Calu3 (cell line): ENCODE results near the gene KRTAP10-10. TPM values are rescaled to one million over a fixed set of nuclear protein-coding genes. Genes with fewer than 3 reads are reported as not detected.
"Not testable (repeated sequence)": the region's sequence is repeated elsewhere in the genome, so short reads cannot be mapped to it uniquely, and the experiment has no call there.

ENCODE experiments used
- BruUV-seq: library from RNA; stranded (reverse); fragments of 400-500 nt; replicated peaks from 2 replicates; lab custom pipeline; 2021; lab: Mats Ljungman, UMichigan
- CTCF ChIA-PET: fragments of 300-600 bp; sonication (Branson Sonifier 250); formaldehyde crosslinking; loops from one replicate; lab custom pipeline; 2022; ENCODE audit warnings: antibody characterized with exemption; lab: Charles Lee
- DNase-seq: peaks from one replicate; pipeline ENCODE4 v3.0.0; 2022
- H3K27ac Mint-ChIP-seq: one replicate; pipeline ENCODE4 v1.8.0; 2022; ENCODE audit warnings: mixed read lengths; ENCODE audit not compliant: unreplicated experiment
- H3K27me3 Mint-ChIP-seq: one replicate; pipeline ENCODE4 v1.8.0; 2022; ENCODE audit warnings: mixed read lengths; ENCODE audit not compliant: unreplicated experiment
- H3K36me3 Mint-ChIP-seq: one replicate; pipeline ENCODE4 v1.8.0; 2022; ENCODE audit warnings: mild to moderate bottlenecking, moderate library complexity, mixed read lengths; ENCODE audit not compliant: insufficient read depth, unreplicated experiment
- H3K4me1 Mint-ChIP-seq: one replicate; pipeline ENCODE4 v1.8.0; 2022; ENCODE audit warnings: mild to moderate bottlenecking, low read depth, mixed read lengths; ENCODE audit not compliant: unreplicated experiment
- H3K4me3 Mint-ChIP-seq: one replicate; pipeline ENCODE4 v1.8.0; 2022; ENCODE audit warnings: mild to moderate bottlenecking, low read depth, moderate library complexity, mixed read lengths; ENCODE audit not compliant: unreplicated experiment
- H3K9me3 Mint-ChIP-seq: one replicate; pipeline ENCODE4 v1.8.0; 2022; ENCODE audit warnings: low read depth, mixed read lengths; ENCODE audit not compliant: unreplicated experiment
- intact Hi-C: fragments of 100-400 bp; cut with micrococcal nuclease; formaldehyde crosslinking; loops from one replicate; pipeline ENCODE4 v1.10.0; 2022; ENCODE audit not compliant: unreplicated experiment
- total RNA-seq: library from RNA; stranded (reverse); gene quantifications from 2 replicates; pipeline ENCODE4 v1.2.3, GENCODE V29; 2022
- TF ChIP-seq, protein P1 (sequence below): fragments of 200-600 bp; IDR thresholded peaks from one replicate; pipeline ENCODE4 v1.8.0; 2022; ENCODE audit warnings: antibody characterized with exemption; ENCODE audit not compliant: unreplicated experiment

The KRTAP10-10 gene
- total RNA-seq, 1 experiment from 2014 or later, result not detected

DNA sequence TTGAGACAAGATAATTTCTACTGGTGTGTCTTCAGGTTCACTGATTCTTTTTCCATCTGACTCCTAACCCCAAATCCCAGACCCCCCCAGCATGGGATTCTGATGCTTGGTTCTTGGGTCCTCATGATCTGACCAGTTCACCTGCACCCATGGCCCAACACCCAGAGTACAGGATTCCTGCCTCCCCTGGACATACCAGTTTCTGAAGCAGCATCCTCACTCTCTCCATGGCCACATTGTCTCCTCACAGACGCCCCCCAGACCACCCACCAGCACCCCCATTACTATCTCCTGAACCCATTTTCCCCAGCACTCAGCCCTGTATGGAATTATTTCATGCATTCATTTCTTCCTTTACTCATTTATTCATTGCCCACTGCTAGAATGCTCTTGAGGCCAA lies 19.7 kb downstream of the KRTAP10-10 start:
- TF ChIP-seq, protein P1, sequence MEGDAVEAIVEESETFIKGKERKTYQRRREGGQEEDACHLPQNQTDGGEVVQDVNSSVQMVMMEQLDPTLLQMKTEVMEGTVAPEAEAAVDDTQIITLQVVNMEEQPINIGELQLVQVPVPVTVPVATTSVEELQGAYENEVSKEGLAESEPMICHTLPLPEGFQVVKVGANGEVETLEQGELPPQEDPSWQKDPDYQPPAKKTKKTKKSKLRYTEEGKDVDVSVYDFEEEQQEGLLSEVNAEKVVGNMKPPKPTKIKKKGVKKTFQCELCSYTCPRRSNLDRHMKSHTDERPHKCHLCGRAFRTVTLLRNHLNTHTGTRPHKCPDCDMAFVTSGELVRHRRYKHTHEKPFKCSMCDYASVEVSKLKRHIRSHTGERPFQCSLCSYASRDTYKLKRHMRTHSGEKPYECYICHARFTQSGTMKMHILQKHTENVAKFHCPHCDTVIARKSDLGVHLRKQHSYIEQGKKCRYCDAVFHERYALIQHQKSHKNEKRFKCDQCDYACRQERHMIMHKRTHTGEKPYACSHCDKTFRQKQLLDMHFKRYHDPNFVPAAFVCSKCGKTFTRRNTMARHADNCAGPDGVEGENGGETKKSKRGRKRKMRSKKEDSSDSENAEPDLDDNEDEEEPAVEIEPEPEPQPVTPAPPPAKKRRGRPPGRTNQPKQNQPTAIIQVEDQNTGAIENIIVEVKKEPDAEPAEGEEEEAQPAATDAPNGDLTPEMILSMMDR, result no peak
- no peak overlapping the region for H3K4me3 Mint-ChIP-seq
- peaks cover 85% of the 10 kb centered on the region for H3K27me3 Mint-ChIP-seq
- DNase-seq, result no peak
- CTCF ChIA-PET, result no interaction called here
- no peak overlapping the region for H3K27ac Mint-ChIP-seq
- peaks cover 3% of the 10 kb centered on the region for H3K36me3 Mint-ChIP-seq
- intact Hi-C loops, result no loop called here
- BruUV-seq, result no TSS peak
- H3K9me3 Mint-ChIP-seq, result peaks cover 2% of the 10 kb centered on the region
- no peaks in the 10 kb centered on the region for H3K4me1 Mint-ChIP-seq

- Mint-ChIP-seq H3K36me3 (peaks cover 3% of the 10 kb centered on the region), H3K4me1 (no peaks in the 10 kb centered on the region), H3K27me3 (peaks cover 89% of the 10 kb centered on the region), H3K4me3 (no peak within 1 kb of the TSS), H3K9me3 (peaks cover 2% of the 10 kb centered on the region), H3K27ac (no peak within 1 kb of the TSS)
- CTCF ChIA-PET, result no interaction called here
- intact Hi-C loops, result no loop called here
- no TSS peak for BruUV-seq
- TF ChIP-seq, protein P1, result no peak
- no peak for DNase-seq
Measured at GRCh38 chr21:44657635-44658540, 20.7 kb downstream of the KRTAP10-10 start, which contains the start of gene KRTAP12-3. KRTAP12-3 (plus strand) TSS chr21:44657932; CDS start chr21:44657980, 48 bp downstream.

DNA sequence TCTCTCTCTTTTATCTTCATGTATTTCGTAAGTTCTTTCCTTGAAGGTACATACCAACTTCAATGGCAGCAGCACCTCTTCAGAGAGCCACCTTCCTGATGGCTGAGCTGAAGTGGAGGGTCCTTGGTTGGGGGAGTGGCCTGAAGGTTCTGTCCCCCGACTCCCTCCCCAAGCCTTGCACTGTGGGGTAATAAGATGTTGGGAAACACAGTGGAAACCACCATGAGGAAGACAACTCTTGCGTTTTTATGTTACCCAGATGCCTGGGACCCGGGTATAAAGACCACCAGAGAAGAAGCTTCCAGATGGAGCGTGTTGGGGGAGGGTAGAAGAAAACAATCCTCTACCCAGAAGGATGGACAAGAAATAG lies 21.4 kb downstream of the KRTAP10-10 start:
- peaks cover 3% of the 10 kb centered on the region for H3K36me3 Mint-ChIP-seq
- peaks cover 2% of the 10 kb centered on the region for H3K9me3 Mint-ChIP-seq
- H3K4me1 Mint-ChIP-seq, result no peaks in the 10 kb centered on the region
- no peak overlapping the region for H3K4me3 Mint-ChIP-seq
- DNase-seq, result no peak
- H3K27me3 Mint-ChIP-seq, result peaks cover 84% of the 10 kb centered on the region
- intact Hi-C loops, result no loop called here
- CTCF ChIA-PET, result no interaction called here
- BruUV-seq, result no TSS peak
- TF ChIP-seq, protein P1, result no peak
- no peak overlapping the region for H3K27ac Mint-ChIP-seq

GRCh38 chr21:44658913-44659595 lies 21.9 kb downstream of the KRTAP10-10 start:
- peaks cover 2% of the 10 kb centered on the region for H3K9me3 Mint-ChIP-seq
- CTCF ChIA-PET, result no interaction called here
- no peak overlapping the region for H3K4me3 Mint-ChIP-seq
- peaks cover 79% of the 10 kb centered on the region for H3K27me3 Mint-ChIP-seq
- TF ChIP-seq, protein P1, result no peak
- intact Hi-C loops, result no loop called here
- no peaks in the 10 kb centered on the region for H3K4me1 Mint-ChIP-seq
- no peak for DNase-seq
- no peaks in the 10 kb centered on the region for H3K36me3 Mint-ChIP-seq
- BruUV-seq, result no TSS peak
- H3K27ac Mint-ChIP-seq, result no peak overlapping the region

GRCh38 chr21:44661567-44661966 lies 24.4 kb downstream of the KRTAP10-10 start:
- CTCF ChIA-PET, BruUV-seq, H3K9me3 Mint-ChIP-seq, H3K36me3 Mint-ChIP-seq, H3K4me1 Mint-ChIP-seq, DNase-seq, intact Hi-C loops, H3K4me3 Mint-ChIP-seq, H3K27ac Mint-ChIP-seq: not testable (repeated sequence)
- H3K27me3 Mint-ChIP-seq, result peaks cover 60% of the 10 kb centered on the region
